HG02852 (cell line): ENCODE results near the gene PGM3.

ENCODE experiments used
- ATAC-seq: cut with Tn5 transposase; IDR thresholded peaks from one replicate; pipeline ENCODE4 v1.9.1; 2021; ENCODE audit warnings: mild to moderate bottlenecking, moderate library complexity; ENCODE audit not compliant: unreplicated experiment

PGM3 gene

GRCh38 chr6:83185096-83185495 is 8.0 kb downstream of the PGM3 start:
- no peak for ATAC-seq

GRCh38 chr6:83183082-83183828 is 9.8 kb downstream of the PGM3 start:
- ATAC-seq, result no peak

GRCh38 chr6:83182114-83182513 is 11.0 kb downstream of the PGM3 start:
- no peak for ATAC-seq

GRCh38 chr6:83180426-83180950 is 12.6 kb downstream of the PGM3 start:
- ATAC-seq, result no peak

GRCh38 chr6:83176246-83176645 is 16.8 kb downstream of the PGM3 start:
- no peak for ATAC-seq

GRCh38 chr6:83169511-83169910 is 23.6 kb downstream of the PGM3 start:
- no peak for ATAC-seq

GRCh38 chr6:83169106-83169505 is 24.0 kb downstream of the PGM3 start:
- no peak for ATAC-seq

GRCh38 chr6:83168556-83168955 is 24.5 kb downstream of the PGM3 start:
- ATAC-seq, result no peak

GRCh38 chr6:83167726-83168278 is 25.3 kb downstream of the PGM3 start:
- ATAC-seq, result no peak

GRCh38 chr6:83160167-83160566 is 32.9 kb downstream of the PGM3 start:
- ATAC-seq, result no peak

- ATAC-seq, result no peak
These were observed 37.3 kb downstream of the PGM3 start for GRCh38 chr6:83155794-83156193.

GRCh38 chr6:83153883-83154521 is 39.1 kb downstream of the PGM3 start:
- no peak for ATAC-seq

GRCh38 chr6:83152913-83153312 is 40.2 kb downstream of the PGM3 start:
- ATAC-seq, result no peak

GRCh38 chr6:83151114-83151513 is 42.0 kb downstream of the PGM3 start:
- ATAC-seq, result no peak

- no peak for ATAC-seq
These were observed 54.3 kb downstream of the PGM3 start for GRCh38 chr6:83138758-83139157.

- ATAC-seq, result no peak
These were observed 54.8 kb downstream of the PGM3 start for GRCh38 chr6:83138118-83138722.

GRCh38 chr6:83132121-83132520 is 60.9 kb downstream of the PGM3 start:
- no peak for ATAC-seq

- ATAC-seq, result no peak
These were observed 65.1 kb downstream of the PGM3 start for GRCh38 chr6:83127976-83128375.

GRCh38 chr6:83127258-83127657 is 65.8 kb downstream of the PGM3 start:
- no peak for ATAC-seq

- ATAC-seq, result no peak
These were observed 66.3 kb downstream of the PGM3 start for GRCh38 chr6:83126807-83127206.

GRCh38 chr6:83126223-83126622 is 66.8 kb downstream of the PGM3 start:
- no peak for ATAC-seq

- ATAC-seq, result no peak
These were observed 67.6 kb downstream of the PGM3 start for GRCh38 chr6:83125425-83125824.
